ENCODE results near the gene SLC24A4.

Gene SLC24A4

GRCh38 chr14:92511453-92512238, 188.7 kb downstream of the SLC24A4 start:
- Histone ChIP-seq H3K27me3 (ENCODE audit: insufficient read depth, low read length, poor library complexity, severe bottlenecking) (peaks cover 7% of the 10 kb centered on the region), H2AFZ (ENCODE audit: low read length) (no peak overlapping the region), H3K9me3 (ENCODE audit: insufficient read depth, low read depth, low read length) (no peaks in the 10 kb centered on the region), H3K36me3 (ENCODE audit: insufficient read depth, low read length) (no peaks in the 10 kb centered on the region), H4K20me1 (ENCODE audit: insufficient read depth, low read length, poor library complexity, severe bottlenecking) (peaks cover 5% of the 10 kb centered on the region), H3F3A (ENCODE audit: low read depth) (no peaks in the 10 kb centered on the region), H3K9me2 (replicated peaks; ENCODE audit: low read depth, low read length) (no peaks in the 10 kb centered on the region), H3K9ac (ENCODE audit: low read depth, low read length, poor library complexity, severe bottlenecking) (no peak overlapping the region), H3K4me1 (ENCODE audit: insufficient read depth, low read length, poor library complexity, severe bottlenecking) (peaks cover 34% of the 10 kb centered on the region), H3K4me3 (ENCODE audit: low read length, poor library complexity, severe bottlenecking) (no peak overlapping the region), H3K79me2 (ENCODE audit: insufficient read depth, low read length) (peaks cover 45% of the 10 kb centered on the region), H3K4me2 (ENCODE audit: low read depth, low read length, poor library complexity, severe bottlenecking) (no peak overlapping the region)
- TF ChIP-seq CTCF (conservative IDR thresholded peaks at IDR 0.05; ENCODE audit: low read length), result no peak
- TF ChIP-seq EZH2phosphoT487 (IDR thresholded peaks at IDR 0.05; ENCODE audit: borderline replicate concordance), result no peak

- peak overlapping the region; percentile 97 for H3K4me2 ChIP-seq (ENCODE audit: low read depth, low read length, poor library complexity, severe bottlenecking)
- H2AFZ ChIP-seq (ENCODE audit: low read length), result peak overlapping the region; percentile 85
- peaks cover 46% of the 10 kb centered on the region for H3K4me1 ChIP-seq (ENCODE audit: insufficient read depth, low read length, poor library complexity, severe bottlenecking)
- H3K9me3 ChIP-seq (ENCODE audit: insufficient read depth, low read depth, low read length), result no peaks in the 10 kb centered on the region
- H3K9ac ChIP-seq (ENCODE audit: low read depth, low read length, poor library complexity, severe bottlenecking), result peak overlapping the region; percentile 96
- H3F3A ChIP-seq (ENCODE audit: low read depth), result no peaks in the 10 kb centered on the region
- no peaks in the 10 kb centered on the region for H3K9me2 ChIP-seq (replicated peaks; ENCODE audit: low read depth, low read length)
- TF ChIP-seq EZH2phosphoT487 (IDR thresholded peaks at IDR 0.05; ENCODE audit: borderline replicate concordance) (no peak), CTCF (conservative IDR thresholded peaks at IDR 0.05; ENCODE audit: low read length) (no peak)
- peaks cover 7% of the 10 kb centered on the region for H3K27me3 ChIP-seq (ENCODE audit: insufficient read depth, low read length, poor library complexity, severe bottlenecking)
- H3K36me3 ChIP-seq (ENCODE audit: insufficient read depth, low read length), result no peaks in the 10 kb centered on the region
- peaks cover 57% of the 10 kb centered on the region for H3K79me2 ChIP-seq (ENCODE audit: insufficient read depth, low read length)
- H4K20me1 ChIP-seq (ENCODE audit: insufficient read depth, low read length, poor library complexity, severe bottlenecking), result peaks cover 9% of the 10 kb centered on the region
- peak overlapping the region; percentile 96 for H3K4me3 ChIP-seq (ENCODE audit: low read length, poor library complexity, severe bottlenecking)
These were observed 189.8 kb downstream of the SLC24A4 start for GRCh38 chr14:92512807-92513203.

GRCh38 chr14:92513204-92513965, 190.4 kb downstream of the SLC24A4 start, which contains the start of gene RIN3:
TSS of gene RIN3 (plus strand) at chr14:92513781. CDS start at chr14:92513933, 152 bp downstream.
- H4K20me1 ChIP-seq (ENCODE audit: insufficient read depth, low read length, poor library complexity, severe bottlenecking), result peaks cover 9% of the 10 kb centered on the region
- H3K9me2 ChIP-seq (replicated peaks; ENCODE audit: low read depth, low read length), result no peaks in the 10 kb centered on the region
- peaks cover 62% of the 10 kb centered on the region for H3K79me2 ChIP-seq (ENCODE audit: insufficient read depth, low read length)
- H3K4me1 ChIP-seq (ENCODE audit: insufficient read depth, low read length, poor library complexity, severe bottlenecking), result peaks cover 52% of the 10 kb centered on the region
- no peaks in the 10 kb centered on the region for H3K36me3 ChIP-seq (ENCODE audit: insufficient read depth, low read length)
- H2AFZ ChIP-seq (ENCODE audit: low read length), result peak within 1 kb of the TSS; percentile 85
- peak within 1 kb of the TSS; percentile 96 for H3K4me3 ChIP-seq (ENCODE audit: low read length, poor library complexity, severe bottlenecking)
- peak within 1 kb of the TSS; percentile 97 for H3K4me2 ChIP-seq (ENCODE audit: low read depth, low read length, poor library complexity, severe bottlenecking)
- peaks cover 7% of the 10 kb centered on the region for H3K27me3 ChIP-seq (ENCODE audit: insufficient read depth, low read length, poor library complexity, severe bottlenecking)
- no peaks in the 10 kb centered on the region for H3F3A ChIP-seq (ENCODE audit: low read depth)
- H3K9ac ChIP-seq (ENCODE audit: low read depth, low read length, poor library complexity, severe bottlenecking), result peak within 1 kb of the TSS; percentile 96
- no peak for TF ChIP-seq CTCF (conservative IDR thresholded peaks at IDR 0.05; ENCODE audit: low read length)
- no peak for TF ChIP-seq EZH2phosphoT487 (IDR thresholded peaks at IDR 0.05; ENCODE audit: borderline replicate concordance)
- H3K9me3 ChIP-seq (ENCODE audit: insufficient read depth, low read depth, low read length), result no peaks in the 10 kb centered on the region
